ENCODE data around the gene IL31. TPM values are rescaled to one million over a fixed set of nuclear protein-coding genes. Genes with fewer than 3 reads are reported as not detected.

Gene IL31
- total RNA-seq, 1 experiment from 2014 or later: not detected

- intact Hi-C loops (cut with micrococcal nuclease; ENCODE audit: unreplicated experiment): no loop called here
- Histone ChIP-seq H3K9me3 (ENCODE audit: low read depth, low read length, poor library complexity, severe bottlenecking) (no peaks in the 10 kb centered on the region), H3K27me3 (replicated peaks; ENCODE audit: insufficient read depth, low read depth, low read length, poor library complexity) (no peaks in the 10 kb centered on the region), H3K27ac (ENCODE audit: low read depth, low read length, poor library complexity, severe bottlenecking) (no peak overlapping the region), H3K4me3 (ENCODE audit: low read depth, low read length, poor library complexity, severe bottlenecking) (no peak overlapping the region), H3K4me1 (ENCODE audit: insufficient read depth, low read length, poor library complexity, severe bottlenecking) (peaks cover 15% of the 10 kb centered on the region), H3K36me3 (ENCODE audit: insufficient read depth, low read length, poor library complexity, severe bottlenecking) (peaks cover 15% of the 10 kb centered on the region)
- TF ChIP-seq CTCF (conservative IDR thresholded peaks at IDR 0.05; ENCODE audit: low read depth, low read length) (no peak), EZH2 (IDR thresholded peaks at IDR 0.05; ENCODE audit: borderline replicate concordance, low read depth, low read length, poor library complexity, severe bottlenecking) (no peak)
- no TSS peak for BruUV-seq (replicated peaks)
- ChIA-PET POLR2A (ENCODE audit: low non-redundant PET) (no interaction called here), CTCF (interaction anchor here (0.6 kb wide), 1 partner anchor 83 kb away, joined by 4 read pairs; no protein-coding TSS in a partner anchor)
- DNase-seq (ENCODE audit: low spot score): no peak
Observed at GRCh38 chr12:122126342-122126635, 47.7 kb downstream of the IL31 start.

DNA sequence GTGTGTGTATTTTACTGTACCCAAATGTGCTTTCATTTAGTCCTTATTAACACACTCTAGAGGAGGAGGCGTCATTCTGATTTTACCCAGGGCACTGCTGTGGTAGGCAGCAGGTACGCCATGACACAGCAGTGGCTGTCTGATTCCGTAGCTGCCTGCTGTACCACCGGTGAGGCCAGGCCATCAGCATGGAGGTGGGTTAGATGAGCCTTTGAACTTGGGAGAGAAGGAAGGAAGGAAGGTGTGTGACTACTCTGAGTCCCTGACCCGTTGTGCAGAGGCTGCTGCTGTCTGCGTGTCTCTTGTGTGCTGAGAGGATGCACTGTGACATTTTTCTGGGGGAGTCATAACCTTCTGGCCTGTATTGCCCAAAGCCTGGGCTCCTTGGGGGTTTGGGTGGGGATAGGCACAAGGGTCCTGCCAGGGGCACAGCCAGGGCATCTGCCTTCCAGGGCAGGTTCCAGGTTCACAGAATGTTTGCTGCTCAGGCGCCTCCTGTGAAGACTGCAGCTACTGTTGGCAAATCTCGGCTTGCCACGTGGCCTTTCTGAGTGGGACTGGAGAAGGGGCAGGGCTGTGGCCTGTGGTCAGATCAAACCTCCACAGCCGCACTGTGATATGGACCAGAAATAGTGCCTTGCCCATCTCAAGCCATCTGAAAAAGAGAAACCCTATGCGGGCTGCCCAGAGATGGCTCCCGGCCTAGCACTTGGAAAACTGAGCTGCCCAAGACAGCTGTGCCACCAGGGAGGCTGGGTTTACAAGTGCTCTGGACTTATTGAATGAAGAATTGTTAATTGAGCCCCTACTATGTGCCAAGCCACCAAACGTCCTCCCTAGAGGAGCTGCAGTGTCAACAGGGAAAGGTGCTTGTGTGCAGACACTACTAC, 48.3 kb downstream of the IL31 start:
- TF ChIP-seq EZH2 (IDR thresholded peaks at IDR 0.05; ENCODE audit: borderline replicate concordance, low read depth, low read length, poor library complexity, severe bottlenecking) (no peak), CTCF (conservative IDR thresholded peaks at IDR 0.05; ENCODE audit: low read depth, low read length) (no peak)
- no TSS peak for BruUV-seq (replicated peaks)
- H3K36me3 ChIP-seq (ENCODE audit: insufficient read depth, low read length, poor library complexity, severe bottlenecking): peaks cover 14% of the 10 kb centered on the region
- no peak for DNase-seq (ENCODE audit: low spot score)
- H3K27ac ChIP-seq (ENCODE audit: low read depth, low read length, poor library complexity, severe bottlenecking): no peak overlapping the region
- intact Hi-C loops (cut with micrococcal nuclease; ENCODE audit: unreplicated experiment): no loop called here
- H3K9me3 ChIP-seq (ENCODE audit: low read depth, low read length, poor library complexity, severe bottlenecking): no peaks in the 10 kb centered on the region
- H3K4me1 ChIP-seq (ENCODE audit: insufficient read depth, low read length, poor library complexity, severe bottlenecking): peaks cover 15% of the 10 kb centered on the region
- ChIA-PET CTCF (interaction anchor here (0.6 kb wide), 2 partner anchors 83 to 428 kb away, joined by 4 to 6 read pairs; no protein-coding TSS in a partner anchor), POLR2A (ENCODE audit: low non-redundant PET) (no interaction called here)
- no peaks in the 10 kb centered on the region for H3K27me3 ChIP-seq (replicated peaks; ENCODE audit: insufficient read depth, low read depth, low read length, poor library complexity)
- no peak overlapping the region for H3K4me3 ChIP-seq (ENCODE audit: low read depth, low read length, poor library complexity, severe bottlenecking)

DNA sequence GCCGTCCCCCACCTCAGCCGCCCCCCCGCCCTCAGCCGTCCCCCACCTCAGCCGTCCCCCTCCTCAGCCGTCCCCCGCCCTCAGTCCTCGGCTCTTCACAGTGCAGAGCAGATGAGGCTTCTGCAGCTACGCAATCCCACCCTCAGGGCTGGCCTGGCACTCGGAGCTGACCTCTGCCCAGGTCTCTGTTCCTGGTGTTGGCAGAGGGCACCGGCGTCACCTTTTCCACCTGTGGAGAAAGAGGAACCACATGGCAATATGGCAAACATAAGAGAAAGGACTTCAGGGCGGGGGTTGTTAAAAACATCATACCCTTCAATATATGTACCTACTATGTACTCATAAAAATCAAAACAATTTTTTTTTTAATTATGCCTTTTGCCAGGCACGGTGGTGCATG, 49.7 kb downstream of the IL31 start:
- no TSS peak for BruUV-seq (replicated peaks)
- ChIA-PET CTCF (interaction anchor here (0.9 to 2.3 kb wide), 2 partner anchors 70 to 206 kb away, joined by 3 to 18 read pairs; partner anchors contain the start of gene CFAP251), POLR2A (ENCODE audit: low non-redundant PET) (no interaction called here)
- no peak for DNase-seq (ENCODE audit: low spot score)
- intact Hi-C loops (cut with micrococcal nuclease; ENCODE audit: unreplicated experiment): no loop called here
- no peak overlapping the region for H3K4me3 ChIP-seq (ENCODE audit: low read depth, low read length, poor library complexity, severe bottlenecking)
- no peaks in the 10 kb centered on the region for H3K9me3 ChIP-seq (ENCODE audit: low read depth, low read length, poor library complexity, severe bottlenecking)
- H3K36me3 ChIP-seq (ENCODE audit: insufficient read depth, low read length, poor library complexity, severe bottlenecking): peaks cover 4% of the 10 kb centered on the region
- no peak overlapping the region for H3K27ac ChIP-seq (ENCODE audit: low read depth, low read length, poor library complexity, severe bottlenecking)
- H3K4me1 ChIP-seq (ENCODE audit: insufficient read depth, low read length, poor library complexity, severe bottlenecking): peaks cover 15% of the 10 kb centered on the region
- TF ChIP-seq CTCF (conservative IDR thresholded peaks at IDR 0.05; ENCODE audit: low read depth, low read length): no peak
- no peak for TF ChIP-seq EZH2 (IDR thresholded peaks at IDR 0.05; ENCODE audit: borderline replicate concordance, low read depth, low read length, poor library complexity, severe bottlenecking)
- H3K27me3 ChIP-seq (replicated peaks; ENCODE audit: insufficient read depth, low read depth, low read length, poor library complexity): no peaks in the 10 kb centered on the region

Measured in A673 (cell line).